HG03103 (cell line): ENCODE results near the gene NOC2L.

Source experiments
- ATAC-seq: cut with Tn5 transposase; IDR thresholded peaks from one replicate; pipeline ENCODE4 v1.9.1; 2021; ENCODE audit warnings: low read depth; ENCODE audit not compliant: unreplicated experiment

NOC2L gene

GRCh38 chr1:944341-945325, 14.4 kb downstream of the NOC2L start:
- no peak for ATAC-seq

- ATAC-seq, result no peak
Measured at GRCh38 chr1:943545-944340, 15.3 kb downstream of the NOC2L start.

GRCh38 chr1:942864-943533, 16.1 kb downstream of the NOC2L start:
- no peak for ATAC-seq

GRCh38 chr1:942411-942821, 16.6 kb downstream of the NOC2L start:
- ATAC-seq, result no peak

GRCh38 chr1:941588-942383, 17.3 kb downstream of the NOC2L start:
- ATAC-seq, result no peak

- no peak for ATAC-seq
Measured at GRCh38 chr1:941015-941587, 18.0 kb downstream of the NOC2L start.

GRCh38 chr1:940107-941014, 18.7 kb downstream of the NOC2L start:
- no peak for ATAC-seq

- no peak for ATAC-seq
Measured at GRCh38 chr1:939511-940106, 19.4 kb downstream of the NOC2L start.

GRCh38 chr1:938711-939489, 20.2 kb downstream of the NOC2L start:
- no peak for ATAC-seq

GRCh38 chr1:938088-938683, 20.9 kb downstream of the NOC2L start:
- ATAC-seq, result no peak

- no peak for ATAC-seq
Measured at GRCh38 chr1:937521-937920, 21.5 kb downstream of the NOC2L start.

- no peak for ATAC-seq
Measured at GRCh38 chr1:936348-937264, 22.4 kb downstream of the NOC2L start.

GRCh38 chr1:935751-936231, 23.3 kb downstream of the NOC2L start:
- ATAC-seq, result no peak

GRCh38 chr1:934991-935750, 23.9 kb downstream of the NOC2L start:
- no peak for ATAC-seq

- ATAC-seq, result no peak
Measured at GRCh38 chr1:933603-933940, 25.5 kb downstream of the NOC2L start.
